H9 (cell line): ENCODE measurements around the gene CD7. TPM values are rescaled to one million over a fixed set of nuclear protein-coding genes. Genes with fewer than 3 reads are reported as not detected.

Source experiments
- DNase-seq: peaks from one replicate; pipeline ENCODE4 v3.0.0-alpha.2; 2017
- H2AFZ ChIP-seq: one replicate; pipeline ENCODE4 v1.6.1; 2013; ENCODE audit warnings: mild to moderate bottlenecking, low read length, control low read depth, moderate library complexity
- H2AK5ac ChIP-seq: 2 replicates; pipeline ENCODE4 v1.6.1; 2013; ENCODE audit warnings: low read length, control low read depth, mixed read lengths; ENCODE audit not compliant: insufficient read length
- H2BK120ac ChIP-seq: one replicate; pipeline ENCODE4 v1.6.1; 2013; ENCODE audit warnings: low read depth, mild to moderate bottlenecking, low read length, control low read depth, inconsistent platforms; ENCODE audit not compliant: poor library complexity, severe bottlenecking
- H2BK12ac ChIP-seq: 2 replicates; pipeline ENCODE4 v1.6.1; 2013; ENCODE audit warnings: low read length, control low read depth, mixed read lengths, low read depth; ENCODE audit not compliant: insufficient read length
- H2BK15ac ChIP-seq: 2 replicates; pipeline ENCODE4 v1.6.1; 2013; ENCODE audit warnings: low read depth, low read length, control low read depth
- H2BK20ac ChIP-seq: one replicate; pipeline ENCODE4 v1.6.1; 2013; ENCODE audit warnings: low read depth, mild to moderate bottlenecking, low read length, control low read depth, inconsistent platforms; ENCODE audit not compliant: poor library complexity, severe bottlenecking
- H2BK5ac ChIP-seq: 2 replicates; pipeline ENCODE4 v1.6.1; 2013; ENCODE audit warnings: low read length, control low read depth, mixed read lengths; ENCODE audit not compliant: insufficient read length
- H3K14ac ChIP-seq: 2 replicates; pipeline ENCODE4 v1.6.1; 2013; ENCODE audit warnings: low read length, control low read depth; ENCODE audit not compliant: insufficient read depth
- H3K18ac ChIP-seq: 2 replicates; pipeline ENCODE4 v1.6.1; 2013; ENCODE audit warnings: low read depth, mild to moderate bottlenecking, mixed read lengths, low read length, control low read depth; ENCODE audit not compliant: insufficient read length
- H3K23ac ChIP-seq: 2 replicates; pipeline ENCODE4 v1.6.1; 2013; ENCODE audit warnings: low read length, control low read depth, mixed read lengths, low read depth; ENCODE audit not compliant: insufficient read length
- H3K23me2 ChIP-seq: 2 replicates; pipeline ENCODE4 v1.6.1; 2013; ENCODE audit warnings: low read depth, mild to moderate bottlenecking, mixed read lengths, low read length, control low read depth; ENCODE audit not compliant: insufficient read length, poor library complexity, severe bottlenecking
- H3K27ac ChIP-seq: 2 replicates; pipeline ENCODE4 v1.5.1; 2013; ENCODE audit warnings: low read length, control low read depth, mixed read lengths, low read depth; ENCODE audit not compliant: insufficient read length
- H3K27me3 ChIP-seq: 2 replicates; pipeline ENCODE4 v1.6.1; 2013; ENCODE audit warnings: low read length, control low read depth, inconsistent platforms; ENCODE audit not compliant: insufficient read depth
- H3K4ac ChIP-seq: 2 replicates; pipeline ENCODE4 v1.6.1; 2013; ENCODE audit warnings: low read depth, mild to moderate bottlenecking, control low read depth, inconsistent platforms, low read length, moderate library complexity
- H3K4me1 ChIP-seq: 2 replicates; pipeline ENCODE4 v1.6.1; 2013; ENCODE audit warnings: low read length, control low read depth, inconsistent platforms; ENCODE audit not compliant: insufficient read depth
- H3K4me2 ChIP-seq: 2 replicates; pipeline ENCODE4 v1.6.1; 2013; ENCODE audit warnings: low read length, control low read depth, mixed read lengths; ENCODE audit not compliant: insufficient read length, insufficient read depth
- H3K56ac ChIP-seq: 2 replicates; pipeline ENCODE4 v1.6.1; 2013; ENCODE audit warnings: low read depth, mild to moderate bottlenecking, mixed read lengths, low read length, control low read depth; ENCODE audit not compliant: insufficient read length
- H3K79me1 ChIP-seq: 2 replicates; pipeline ENCODE4 v1.6.1; 2013; ENCODE audit warnings: low read depth, mild to moderate bottlenecking, moderate library complexity, low read length, control low read depth, inconsistent platforms; ENCODE audit not compliant: insufficient read depth, poor library complexity, severe bottlenecking
- H3K79me2 ChIP-seq: 2 replicates; pipeline ENCODE4 v1.6.1; 2013; ENCODE audit warnings: low read length, control low read depth, inconsistent platforms; ENCODE audit not compliant: insufficient read depth
- H3K9ac ChIP-seq: 2 replicates; pipeline ENCODE4 v1.6.1; 2013; ENCODE audit warnings: low read length, control low read depth, mixed read lengths; ENCODE audit not compliant: insufficient read length; ENCODE audit errors: extremely low read depth
- H3K9me3 ChIP-seq: one replicate; pipeline ENCODE4 v1.6.1; 2013; ENCODE audit warnings: low read depth, low read length, inconsistent platforms; ENCODE audit not compliant: control insufficient read depth
- H3T11ph ChIP-seq: one replicate; pipeline ENCODE4 v1.6.1; 2013; ENCODE audit warnings: mild to moderate bottlenecking, low read length, control low read depth, inconsistent platforms
- H4K20me1 ChIP-seq: one replicate; pipeline ENCODE4 v1.6.1; 2013; ENCODE audit not compliant: control insufficient read depth, insufficient read length, insufficient read depth
- H4K5ac ChIP-seq: 2 replicates; pipeline ENCODE4 v1.6.1; 2013; ENCODE audit warnings: low read depth, mild to moderate bottlenecking, mixed read lengths, low read length, control low read depth; ENCODE audit not compliant: insufficient read length
- H4K8ac ChIP-seq: replicated peaks from 2 replicates; pipeline ENCODE4 v1.6.1; 2013; ENCODE audit warnings: low read length, control low read depth, mixed read lengths, low read depth; ENCODE audit not compliant: insufficient read length
- H4K91ac ChIP-seq: 2 replicates; pipeline ENCODE4 v1.6.1; 2013; ENCODE audit warnings: low read depth, mild to moderate bottlenecking, moderate library complexity, mixed read lengths, low read length, control low read depth; ENCODE audit not compliant: insufficient read length
- H3K27ac Mint-ChIP-seq, 3 experiments: 2 replicates in 2 of 3; 3 replicates in 1 of 3; pipeline ENCODE4 v1.8.0; 2020 to 2021; ENCODE audit warnings: mixed read lengths in 3 of 3, mild to moderate bottlenecking in 1 of 3, moderate library complexity in 1 of 3
- H3K27me3 Mint-ChIP-seq: 2 replicates; pipeline ENCODE4 v1.8.0; 2021; ENCODE audit warnings: low read depth, mild to moderate bottlenecking, moderate library complexity, mixed read lengths
- H3K36me3 Mint-ChIP-seq, 3 experiments: 2 replicates in 2 of 3; 3 replicates in 1 of 3; pipeline ENCODE4 v1.8.0; 2020 to 2021; ENCODE audit warnings: low read depth in 3 of 3, mixed read lengths in 3 of 3; ENCODE audit not compliant: insufficient read depth in 1 of 3
- H3K4me1 Mint-ChIP-seq, 2 experiments: 2 replicates each; pipeline ENCODE4 v1.8.0; 2020; ENCODE audit warnings: mixed read lengths in 2 of 2
- H3K4me3 Mint-ChIP-seq, 2 experiments: 2 replicates in 1 of 2; 3 replicates in 1 of 2; pipeline ENCODE4 v1.8.0; 2020 to 2021; ENCODE audit warnings: mild to moderate bottlenecking in 2 of 2, mixed read lengths in 2 of 2, moderate library complexity in 1 of 2
- H3K9me3 Mint-ChIP-seq, 2 experiments: 2 replicates in 1 of 2; 3 replicates in 1 of 2; pipeline ENCODE4 v1.8.0; 2020; ENCODE audit warnings: mild to moderate bottlenecking in 2 of 2, mixed read lengths in 2 of 2, moderate library complexity in 1 of 2
- CTCF ChIP-seq: fragments of 200-600 bp; sonication (generic); conservative IDR thresholded peaks from 3 replicates; pipeline ENCODE4 v1.8.0; 2021; ENCODE audit warnings: antibody characterized with exemption, mild to moderate bottlenecking
- WGBS: extraction: QIAGEN DNeasy Blood & Tissue Kit; methylation state at CpG from one replicate; pipeline ENCODE4 v1.1.7; 2013; ENCODE audit warnings: missing lambda C conversion rate, low lambda C conversion rate, mixed read lengths; ENCODE audit not compliant: insufficient read length; ENCODE audit errors: extremely low coverage; 5-methylcytosine and 5-hydroxymethylcytosine counted together
- total RNA-seq: library from RNA; stranded (reverse); gene quantifications from 2 replicates; pipeline ENCODE4 v1.2.1, GENCODE V29; 2021

CD7 gene
- total RNA-seq, 1 experiment from 2014 or later, result 0.35 TPM

GRCh38 chr17:82346342-82347300 lies 29.2 kb upstream of the CD7 start:
- no peaks in the 10 kb centered on the region for H3K36me3 Mint-ChIP-seq
- no peak overlapping the region for H4K5ac ChIP-seq
- H3K9me3 ChIP-seq, result no peaks in the 10 kb centered on the region
- H3K56ac ChIP-seq, result no peak overlapping the region
- DNase-seq, result no peak
- H3T11ph ChIP-seq, result no peak overlapping the region
- no peak overlapping the region for H3K14ac ChIP-seq
- H3K27me3 ChIP-seq, result no peaks in the 10 kb centered on the region
- H4K8ac ChIP-seq, result no peak overlapping the region
- no peak overlapping the region for H2BK120ac ChIP-seq
- no peak overlapping the region for H2BK5ac ChIP-seq
- H4K20me1 ChIP-seq, result no peaks in the 10 kb centered on the region
- H3K4me3 Mint-ChIP-seq, result no peak overlapping the region
- H2BK12ac ChIP-seq, result no peak overlapping the region
- no peaks in the 10 kb centered on the region for H3K79me2 ChIP-seq
- H3K4me1 ChIP-seq, result no peaks in the 10 kb centered on the region
- no peak overlapping the region for H3K23ac ChIP-seq
- no peak overlapping the region for H2BK20ac ChIP-seq
- peaks cover 3 to 5% of the 10 kb centered on the region in 2 experiments; a peak in 3 of 5 replicates for H3K9me3 Mint-ChIP-seq
- no peak overlapping the region for H3K4me2 ChIP-seq
- no peak overlapping the region for H3K4ac ChIP-seq
- no CpG with 5 or more reads among the region's 28 CpGs for WGBS
- no peaks in the 10 kb centered on the region for H3K79me1 ChIP-seq
- H3K27me3 Mint-ChIP-seq, result peaks cover 31% of the 10 kb centered on the region
- H3K18ac ChIP-seq, result no peak overlapping the region
- no peak overlapping the region for H4K91ac ChIP-seq
- no peaks in the 10 kb centered on the region for H3K23me2 ChIP-seq
- no peak overlapping the region for H3K27ac ChIP-seq
- peaks cover 4 to 15% of the 10 kb centered on the region in 2 experiments for H3K4me1 Mint-ChIP-seq
- TF ChIP-seq CTCF, result no peak
- no peak overlapping the region for H2BK15ac ChIP-seq
- H3K27ac Mint-ChIP-seq, result no peak overlapping the region
- H3K9ac ChIP-seq, result no peak overlapping the region
- H2AK5ac ChIP-seq, result no peak overlapping the region
- no peak overlapping the region for H2AFZ ChIP-seq
